ENCODE data around the gene CCNL2. TPM values are rescaled to one million over a fixed set of nuclear protein-coding genes. Genes with fewer than 3 reads are reported as not detected.

Gene CCNL2
- polyA plus RNA-seq, 2 of the 4 experiments (the other 2 are of a cell fraction): 85.5 to 111 TPM

GRCh38 chr1:1433804-1434130 lies 34.6 kb upstream of the CCNL2 start:
- Histone ChIP-seq H3K4me2 (peak overlapping the region; percentile 41; the same call in 1 of the 3 replicates), H3K9me3 (no peaks in the 10 kb centered on the region), H3K4me3 (no peak overlapping the region), H3K4me1 (peaks cover 61% of the 10 kb centered on the region), H3K27ac (peak overlapping the region in 1 of 2 experiments; percentile 76; a peak in 3 of 6 replicates)
- ATAC-seq (no peak), FAIRE-seq (no peak), DNase-seq (ENCODE audit: low read depth in 1 of 2, low spot score in 1 of 2) (no peak)
- TF ChIP-seq HEYL (CRISPR knock-in tag; IDR thresholded peaks at IDR 0.05) (no peak), BHLHE40 (IDR thresholded peaks at IDR 0.05; ENCODE audit: low read depth, low read length) (no peak), RCOR1 (IDR thresholded peaks at IDR 0.05; ENCODE audit: low read depth, low read length) (no peak), JUN (IDR thresholded peaks at IDR 0.05) (no peak), JUNB (IDR thresholded peaks at IDR 0.05) (no peak), RAD21 (conservative IDR thresholded peaks at IDR 0.05 in 1 of 2, IDR thresholded peaks at IDR 0.05 in 1 of 2) (no peak), CHD4 (IDR thresholded peaks at IDR 0.05; ENCODE audit: borderline replicate concordance) (no peak), RFX5 (IDR thresholded peaks at IDR 0.05) (no peak), CBX2 (IDR thresholded peaks at IDR 0.05; ENCODE audit: borderline replicate concordance, low read depth) (no peak), HOXB13 (CRISPR knock-in tag; IDR thresholded peaks at IDR 0.05; ENCODE audit: low read depth) (no peak), KDM5A (IDR thresholded peaks at IDR 0.05) (no peak), MAZ (IDR thresholded peaks at IDR 0.05; ENCODE audit: borderline replicate concordance, low read depth, low read length) (no peak), GATA3 (IDR thresholded peaks at IDR 0.05; ENCODE audit: borderline replicate concordance) (no peak), SREBF2 (IDR thresholded peaks at IDR 0.05) (no peak), HOXB5 (CRISPR knock-in tag; IDR thresholded peaks at IDR 0.05) (no peak)
- TF ChIP-seq, protein P1, sequence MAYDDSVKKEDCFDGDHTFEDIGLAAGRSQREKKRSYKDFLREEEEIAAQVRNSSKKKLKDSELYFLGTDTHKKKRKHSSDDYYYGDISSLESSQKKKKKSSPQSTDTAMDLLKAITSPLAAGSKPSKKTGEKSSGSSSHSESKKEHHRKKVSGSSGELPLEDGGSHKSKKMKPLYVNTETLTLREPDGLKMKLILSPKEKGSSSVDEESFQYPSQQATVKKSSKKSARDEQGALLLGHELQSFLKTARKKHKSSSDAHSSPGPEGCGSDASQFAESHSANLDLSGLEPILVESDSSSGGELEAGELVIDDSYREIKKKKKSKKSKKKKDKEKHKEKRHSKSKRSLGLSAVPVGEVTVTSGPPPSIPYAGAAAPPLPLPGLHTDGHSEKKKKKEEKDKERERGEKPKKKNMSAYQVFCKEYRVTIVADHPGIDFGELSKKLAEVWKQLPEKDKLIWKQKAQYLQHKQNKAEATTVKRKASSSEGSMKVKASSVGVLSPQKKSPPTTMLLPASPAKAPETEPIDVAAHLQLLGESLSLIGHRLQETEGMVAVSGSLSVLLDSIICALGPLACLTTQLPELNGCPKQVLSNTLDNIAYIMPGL (CRISPR knock-in tag; IDR thresholded peaks at IDR 0.05; ENCODE audit: borderline replicate concordance): no peak
- TF ChIP-seq, protein P2, sequence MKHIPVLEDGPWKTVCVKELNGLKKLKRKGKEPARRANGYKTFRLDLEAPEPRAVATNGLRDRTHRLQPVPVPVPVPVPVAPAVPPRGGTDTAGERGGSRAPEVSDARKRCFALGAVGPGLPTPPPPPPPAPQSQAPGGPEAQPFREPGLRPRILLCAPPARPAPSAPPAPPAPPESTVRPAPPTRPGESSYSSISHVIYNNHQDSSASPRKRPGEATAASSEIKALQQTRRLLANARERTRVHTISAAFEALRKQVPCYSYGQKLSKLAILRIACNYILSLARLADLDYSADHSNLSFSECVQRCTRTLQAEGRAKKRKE (CRISPR knock-in tag; IDR thresholded peaks at IDR 0.05; ENCODE audit: low read depth): no peak
- ChIA-PET POLR2A (no interaction called here), CTCF (interaction anchor here (0.6 to 4.2 kb wide), 2 partner anchors 19 to 71 kb away, joined by 3 to 16 read pairs; no protein-coding TSS in a partner anchor)
- 54% methylated on average over 6 of the region's 12 CpGs for WGBS (ENCODE audit: missing lambda C conversion rate)

- H3K27ac ChIP-seq: peak overlapping the region; percentile 3 to 76; a peak in 3 of 6 replicates
- no peak for TF ChIP-seq ZSCAN20 (CRISPR knock-in tag; IDR thresholded peaks at IDR 0.05)
- TF ChIP-seq POLR2A (IDR thresholded peaks at IDR 0.05; ENCODE audit: low read length): no peak
- no peak for TF ChIP-seq GATA3 (IDR thresholded peaks at IDR 0.05; ENCODE audit: borderline replicate concordance)
- no peak for TF ChIP-seq BHLHE40 (IDR thresholded peaks at IDR 0.05; ENCODE audit: low read depth, low read length)
- no peak for TF ChIP-seq SMC3 (IDR thresholded peaks at IDR 0.05)
- no peak for TF ChIP-seq EHF (CRISPR knock-in tag; IDR thresholded peaks at IDR 0.05)
- TF ChIP-seq HOXA7 (CRISPR knock-in tag; IDR thresholded peaks at IDR 0.05): no peak
- TF ChIP-seq PHF8 (IDR thresholded peaks at IDR 0.05; ENCODE audit: borderline replicate concordance, low read depth): no peak
- TF ChIP-seq MYC (IDR thresholded peaks at IDR 0.05; ENCODE audit: borderline replicate concordance, low read length): no peak
- TF ChIP-seq JUNB (IDR thresholded peaks at IDR 0.05): no peak
- TF ChIP-seq EHMT2 (IDR thresholded peaks at IDR 0.05; ENCODE audit: low read depth): no peak
- no peak for TF ChIP-seq JUN (IDR thresholded peaks at IDR 0.05)
- no peak for TF ChIP-seq BCL3 (IDR thresholded peaks at IDR 0.05)
- no peak for TF ChIP-seq FOXS1 (CRISPR knock-in tag; IDR thresholded peaks at IDR 0.05)
- no peak for TF ChIP-seq ZC3H11A (IDR thresholded peaks at IDR 0.05)
- no peak for TF ChIP-seq ESRRA (IDR thresholded peaks at IDR 0.05; ENCODE audit: borderline replicate concordance, low read length)
- TF ChIP-seq ZFP36 (IDR thresholded peaks at IDR 0.05; ENCODE audit: borderline replicate concordance, partially characterized antibody): no peak
Observed at GRCh38 chr1:1432951-1433803, 34.0 kb upstream of the CCNL2 start.

More at GRCh38 chr1:1432951-1433803, 34.0 kb upstream of the CCNL2 start:
- ATAC-seq (peak in 1 of 2 experiments; percentile 12; a peak in 2 of 6 replicates), FAIRE-seq (no peak), DNase-seq (ENCODE audit: low read depth in 1 of 2, low spot score in 1 of 2) (no peak)
- H3K9me3 ChIP-seq: no peaks in the 10 kb centered on the region
- peaks cover 56% of the 10 kb centered on the region for H3K4me1 ChIP-seq
- ChIA-PET CTCF (interaction anchor here (0.6 to 4.2 kb wide), 4 partner anchors 8 to 72 kb away, joined by 3 to 16 read pairs (median 4); no protein-coding TSS in a partner anchor), POLR2A (no interaction called here)
- H3K4me3 ChIP-seq: no peak overlapping the region
- WGBS (ENCODE audit: missing lambda C conversion rate): 0% methylated on average over 2 of the region's 34 CpGs
- H3K4me2 ChIP-seq: peak overlapping the region; percentile 41
